NCI-H128 (cell line): Measurements from ENCODE around the gene WDFY4.

Experiments used
- DNase-seq: peaks from one replicate; lab custom pipeline; 2025; ENCODE audit not compliant: unreplicated experiment; lab: John Stamatoyannopoulos, UW

Gene WDFY4

DNA sequence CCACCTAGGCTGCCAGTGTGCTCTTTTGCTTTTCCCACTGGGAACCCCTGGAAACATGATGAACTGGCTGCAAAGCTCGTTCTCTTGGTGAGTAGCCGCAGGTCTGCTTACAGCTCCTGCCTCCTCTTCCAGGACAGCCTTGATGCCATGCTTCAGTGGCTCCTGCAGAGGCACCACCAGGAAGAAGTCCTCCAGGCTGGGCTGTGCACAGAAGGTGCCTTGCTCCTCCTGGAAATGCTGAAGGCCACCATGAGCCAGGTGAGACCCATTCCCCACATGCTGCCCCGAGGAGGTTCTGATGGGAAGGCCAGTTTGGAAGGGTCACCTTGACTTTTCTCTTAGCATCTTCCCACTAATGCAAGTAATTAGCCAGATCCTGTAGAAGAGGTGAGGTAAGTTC, 129.2 kb downstream of the WDFY4 start:
- DNase-seq, result no peak

DNA sequence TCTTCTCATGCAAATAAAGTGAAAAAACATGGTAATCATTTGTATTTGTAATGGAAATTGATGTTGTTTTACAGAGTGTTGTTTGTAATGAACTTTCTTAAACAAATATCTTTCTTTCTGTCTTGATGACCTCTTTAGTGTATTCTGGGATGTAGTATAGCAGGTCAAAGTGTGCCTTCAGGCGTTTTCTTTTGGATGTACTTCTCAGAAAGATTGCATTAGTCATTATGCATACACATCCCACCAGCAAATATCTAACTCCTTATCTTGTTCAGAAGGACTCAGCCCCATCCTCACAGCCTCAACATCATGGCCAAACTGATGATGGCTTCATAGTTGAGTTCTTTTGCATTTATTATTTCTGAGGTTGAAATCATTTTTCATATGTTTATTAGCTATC, 130.3 kb downstream of the WDFY4 start:
- DNase-seq, result no peak

DNA sequence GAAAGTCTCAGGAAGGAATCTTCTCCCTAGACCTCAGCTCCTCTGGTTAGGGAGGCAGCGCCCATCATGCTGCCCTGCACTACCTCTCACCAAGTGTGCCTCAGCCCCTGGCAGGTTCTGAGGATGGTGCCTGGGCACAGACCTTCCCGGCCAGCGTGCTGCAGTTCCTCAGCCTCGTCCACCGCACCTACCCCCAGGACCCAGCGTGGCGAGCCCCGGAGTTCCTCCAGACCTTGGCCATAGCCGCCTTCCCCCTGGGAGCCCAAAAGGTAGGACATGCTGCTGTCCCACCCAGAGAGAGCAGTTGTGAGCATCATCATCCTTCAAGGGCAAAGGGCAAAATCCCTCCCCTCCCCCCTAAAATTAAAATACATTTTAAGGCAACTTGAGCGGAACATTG, 132.5 kb downstream of the WDFY4 start:
- no peak for DNase-seq

DNA sequence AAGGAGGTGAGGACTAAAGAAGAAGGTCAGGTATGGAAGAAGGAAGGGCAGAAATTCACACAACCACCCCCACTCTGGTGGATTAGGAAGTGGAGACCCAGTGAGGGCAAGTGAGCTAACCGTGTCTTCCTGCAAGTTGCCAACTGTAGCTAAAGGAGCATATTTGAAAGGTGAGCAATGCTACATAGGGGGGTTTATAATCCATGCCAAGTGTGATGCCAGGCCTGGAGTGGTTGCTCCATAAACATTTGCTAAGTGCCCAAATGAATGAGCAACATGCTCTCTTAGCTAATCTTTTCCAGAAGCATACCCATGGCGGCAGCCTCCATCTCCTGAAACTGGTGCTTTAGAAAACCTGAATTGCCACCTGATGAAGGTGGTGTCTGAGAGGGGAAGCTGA, 133.4 kb downstream of the WDFY4 start:
- no peak for DNase-seq

DNA sequence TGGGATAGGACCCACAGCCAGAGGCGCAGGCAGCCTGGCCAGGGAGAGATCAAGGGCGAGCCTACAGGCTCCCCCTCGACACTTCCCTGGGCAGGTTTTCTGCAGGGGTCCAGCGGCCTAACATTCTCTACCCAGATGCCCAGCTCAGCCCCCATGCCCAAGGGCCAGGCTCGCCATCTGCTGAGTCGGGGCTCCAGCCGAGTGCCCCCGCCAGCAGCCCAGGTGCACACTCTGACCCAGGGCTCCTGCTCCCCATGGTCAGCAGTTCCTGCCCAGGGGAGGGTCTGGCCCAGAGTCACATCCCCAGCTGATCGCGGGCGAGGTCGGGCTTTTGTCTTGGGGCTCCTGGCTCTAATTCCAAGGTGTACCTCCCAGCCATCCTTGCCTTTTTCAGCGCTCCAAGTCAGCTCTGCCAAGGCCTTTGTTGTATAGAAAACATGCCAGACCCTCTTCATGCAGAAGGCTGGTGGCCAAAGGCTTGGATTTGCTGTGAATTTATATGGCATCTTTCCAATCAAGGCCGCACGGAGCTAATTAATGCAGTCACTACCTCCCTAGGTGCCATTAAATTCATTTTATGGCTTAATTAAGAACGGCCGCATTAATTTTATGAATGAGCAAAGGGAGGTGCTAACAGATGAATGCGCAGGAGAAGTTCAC, 134.3 kb downstream of the WDFY4 start:
- no peak for DNase-seq

DNA sequence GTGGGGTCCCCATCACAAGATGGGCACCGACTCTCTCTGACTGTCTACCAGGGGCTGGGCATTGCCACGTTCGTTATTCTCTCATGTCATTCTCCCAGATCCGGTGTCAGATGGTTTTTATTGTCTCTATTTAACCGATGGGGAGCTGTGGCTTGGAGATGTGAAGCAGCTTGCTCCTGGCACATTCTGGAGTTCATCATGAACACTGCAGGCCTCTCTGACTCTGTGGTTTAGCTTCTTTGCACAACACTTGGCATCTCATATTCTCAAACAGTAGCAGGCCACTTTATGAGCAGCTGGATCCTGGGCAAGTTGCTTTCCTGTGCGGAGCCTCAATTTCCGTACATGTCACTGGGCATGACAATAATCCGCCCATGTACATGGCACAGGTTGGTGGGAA, 135.1 kb downstream of the WDFY4 start:
- no peak for DNase-seq

DNA sequence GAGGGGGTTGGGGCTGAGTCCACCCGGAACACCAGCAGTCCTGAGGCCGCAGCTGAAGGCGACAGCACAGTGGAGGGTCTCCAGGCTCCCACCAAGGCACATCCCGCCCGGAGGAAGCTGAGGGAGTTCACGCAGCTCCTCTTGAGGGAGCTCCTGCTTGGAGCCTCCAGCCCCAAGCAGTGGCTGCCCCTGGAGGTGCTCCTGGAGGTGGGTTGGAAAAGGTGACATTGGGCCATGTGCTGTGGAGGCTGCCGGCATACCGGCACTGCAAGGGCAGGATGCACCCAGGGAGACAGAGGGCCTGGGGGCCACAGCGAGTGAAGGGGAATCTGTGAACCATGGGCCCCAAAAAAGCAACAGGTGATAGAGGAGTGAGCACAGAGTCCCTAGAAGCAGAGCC, 135.6 kb downstream of the WDFY4 start:
- no peak for DNase-seq

DNA sequence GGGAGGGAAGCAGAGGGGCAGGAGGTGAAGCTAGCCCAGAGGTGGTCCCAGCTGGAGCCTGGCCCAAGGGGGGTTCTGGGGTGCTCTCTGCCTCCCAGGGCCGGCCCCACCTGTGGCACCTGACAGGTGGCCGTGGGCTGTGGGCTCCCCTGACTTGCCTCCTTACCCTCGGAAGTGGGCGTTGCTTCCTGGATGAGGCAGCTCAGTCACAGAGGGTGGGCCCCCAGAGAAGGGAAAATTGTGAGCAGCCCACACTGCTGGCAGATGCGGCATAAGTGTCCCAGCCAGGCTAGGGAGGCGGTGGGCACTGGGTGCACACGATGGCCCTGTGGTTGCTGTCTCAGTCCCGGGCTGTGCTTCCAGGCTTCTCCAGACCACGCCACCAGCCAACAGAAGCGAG, 136.0 kb downstream of the WDFY4 start:
- no peak for DNase-seq

DNA sequence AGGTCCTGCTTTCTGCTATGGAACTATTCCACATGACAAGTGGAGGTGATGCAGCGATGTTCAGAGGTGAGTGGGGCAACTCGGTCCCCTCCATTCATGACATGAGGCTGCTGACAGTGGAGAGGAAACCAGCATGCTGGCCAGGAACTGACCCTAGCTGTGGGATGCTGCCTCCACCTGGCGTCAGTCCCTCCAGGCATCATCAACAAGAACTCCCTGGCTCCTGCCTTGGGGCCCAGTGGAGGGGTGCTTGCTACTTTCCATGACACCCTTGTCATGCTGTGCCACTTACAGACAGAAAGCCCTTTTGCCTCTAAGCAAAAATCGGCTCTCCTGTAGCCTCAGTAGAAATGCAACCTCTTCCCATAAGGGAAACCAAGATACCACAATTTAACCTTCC, 136.4 kb downstream of the WDFY4 start:
- no peak for DNase-seq

DNA sequence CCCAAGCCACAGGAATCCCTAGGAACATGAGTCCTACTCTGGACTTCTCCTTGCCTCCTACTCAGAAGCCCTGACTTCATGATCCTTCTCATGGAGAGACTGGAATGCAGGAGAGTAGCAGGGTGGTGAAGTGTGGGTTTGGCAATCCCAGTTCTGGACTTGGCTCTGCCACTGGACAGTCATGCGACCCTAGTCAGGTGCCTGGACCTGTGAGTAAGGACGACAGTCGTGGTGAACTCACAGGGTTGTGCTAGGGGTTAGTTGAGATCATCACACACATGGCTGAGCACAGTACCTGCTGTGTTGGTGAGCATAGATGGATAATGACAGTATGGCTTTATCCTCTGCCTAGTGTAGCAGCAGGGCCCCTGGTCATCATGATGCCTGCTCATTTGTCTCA, 137.0 kb downstream of the WDFY4 start:
- no peak for DNase-seq

DNA sequence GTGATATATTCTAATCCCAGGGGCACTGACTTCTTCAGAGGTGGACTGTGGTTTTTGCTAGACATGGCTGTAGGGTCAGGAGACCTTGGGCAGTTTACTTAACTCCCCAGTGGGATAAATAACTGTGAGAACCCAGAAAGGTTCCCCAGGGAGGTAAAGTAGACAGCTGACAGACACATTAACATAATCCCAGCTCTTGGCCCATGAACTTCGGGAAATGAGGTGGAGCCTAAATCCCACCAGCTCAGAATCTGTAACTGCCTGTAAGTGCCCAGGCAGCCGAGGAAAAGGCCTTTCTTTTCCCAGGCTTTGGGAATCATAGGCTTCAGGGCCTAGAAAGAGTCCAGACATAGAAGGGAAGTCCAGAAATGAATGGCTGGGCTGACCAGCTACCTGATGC, 149.0 kb downstream of the WDFY4 start:
- no peak for DNase-seq

DNA sequence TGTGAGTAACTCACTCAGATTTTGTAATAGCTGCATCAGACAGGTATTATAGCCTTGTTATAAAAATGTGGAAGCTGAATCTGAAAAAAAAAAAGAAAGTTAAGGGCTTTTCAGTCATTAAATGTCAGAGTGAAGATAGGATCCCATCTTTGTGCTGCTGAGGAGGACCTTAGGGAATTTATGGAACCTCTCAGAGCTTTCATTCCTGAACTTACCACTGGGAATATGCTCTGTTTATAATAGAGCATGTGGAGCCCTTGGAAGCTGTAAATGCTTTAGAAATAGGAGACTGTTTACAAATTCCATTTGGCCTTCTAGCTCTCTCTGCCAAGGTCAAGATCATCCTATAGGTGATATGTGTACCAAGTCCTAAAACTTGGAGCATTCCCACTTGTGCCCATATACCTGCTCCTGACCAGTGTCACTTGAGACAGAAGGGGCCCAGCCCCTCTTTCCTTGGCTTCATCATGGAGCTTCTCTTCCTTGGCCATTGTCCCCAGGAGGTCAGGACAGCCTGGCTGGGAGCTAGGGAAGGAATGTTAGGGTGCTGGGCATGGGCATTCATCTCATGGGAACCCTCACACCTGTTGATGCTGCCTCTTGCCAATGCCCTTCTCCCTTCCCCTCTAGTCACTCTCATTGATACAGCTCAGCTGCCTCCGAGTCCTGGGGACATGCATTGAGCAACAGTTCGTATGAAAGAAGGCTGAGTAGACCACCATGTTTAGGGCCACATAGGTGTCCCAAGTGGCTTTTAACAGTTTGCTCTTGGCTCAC, 149.7 kb downstream of the WDFY4 start:
- DNase-seq, result no peak

DNA sequence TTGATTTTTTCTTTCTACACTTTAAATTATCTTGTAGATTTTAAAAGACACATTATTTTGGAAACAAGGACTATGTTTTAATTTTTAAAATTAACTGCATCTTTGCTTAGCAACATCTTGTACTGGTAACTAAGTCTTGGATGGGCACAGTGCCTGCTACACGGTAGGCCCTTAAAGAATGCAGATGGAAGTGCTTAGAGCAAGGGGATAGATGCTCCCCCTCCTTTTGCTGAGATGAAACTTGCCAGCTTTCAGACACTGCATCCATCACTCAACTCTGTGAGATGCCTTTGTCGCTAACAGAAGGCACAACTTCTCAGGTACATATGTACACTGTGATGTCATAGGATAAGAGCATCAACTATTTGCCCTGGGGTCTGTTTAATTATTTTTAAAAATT, 151.1 kb downstream of the WDFY4 start:
- DNase-seq, result no peak

DNA sequence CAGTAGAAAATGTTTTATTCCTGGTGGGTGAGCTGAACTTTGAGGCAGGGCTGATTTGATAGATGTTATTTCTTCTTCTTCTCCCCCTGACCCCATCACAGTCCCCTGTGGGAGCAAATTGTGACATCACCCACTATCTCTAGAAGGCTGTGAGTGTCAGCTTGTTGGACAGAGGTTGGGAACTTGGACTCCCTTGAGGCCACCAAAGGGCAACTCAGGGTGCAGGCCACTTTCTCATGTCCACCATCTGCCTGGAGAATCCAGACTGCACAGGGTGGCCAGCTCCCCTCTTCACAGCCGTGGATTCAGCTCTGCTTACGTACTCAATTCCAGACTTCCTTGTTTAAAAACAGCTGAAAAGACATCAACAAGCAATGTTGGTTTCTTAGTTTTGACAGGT, 151.9 kb downstream of the WDFY4 start:
- DNase-seq, result no peak

DNA sequence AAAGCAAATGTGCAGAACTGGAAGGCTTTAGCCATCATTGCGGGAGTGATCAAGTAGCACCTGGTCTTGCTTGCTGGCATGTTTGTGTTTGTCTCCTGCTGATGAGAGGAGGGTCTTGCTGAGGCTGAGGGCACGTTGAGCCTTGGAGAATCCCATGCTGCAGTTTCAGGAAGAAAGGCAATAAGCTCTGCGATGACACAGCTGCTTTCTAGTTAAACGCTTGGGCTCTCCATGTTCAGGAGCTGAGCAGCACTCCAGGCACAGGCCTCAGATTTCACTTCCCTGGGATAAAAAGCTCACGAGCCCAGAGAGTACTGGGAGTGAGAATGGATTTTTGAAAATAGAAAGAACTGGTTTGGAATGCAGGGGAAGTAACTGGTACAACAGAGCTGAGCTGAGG, 154.2 kb downstream of the WDFY4 start:
- DNase-seq, result no peak

DNA sequence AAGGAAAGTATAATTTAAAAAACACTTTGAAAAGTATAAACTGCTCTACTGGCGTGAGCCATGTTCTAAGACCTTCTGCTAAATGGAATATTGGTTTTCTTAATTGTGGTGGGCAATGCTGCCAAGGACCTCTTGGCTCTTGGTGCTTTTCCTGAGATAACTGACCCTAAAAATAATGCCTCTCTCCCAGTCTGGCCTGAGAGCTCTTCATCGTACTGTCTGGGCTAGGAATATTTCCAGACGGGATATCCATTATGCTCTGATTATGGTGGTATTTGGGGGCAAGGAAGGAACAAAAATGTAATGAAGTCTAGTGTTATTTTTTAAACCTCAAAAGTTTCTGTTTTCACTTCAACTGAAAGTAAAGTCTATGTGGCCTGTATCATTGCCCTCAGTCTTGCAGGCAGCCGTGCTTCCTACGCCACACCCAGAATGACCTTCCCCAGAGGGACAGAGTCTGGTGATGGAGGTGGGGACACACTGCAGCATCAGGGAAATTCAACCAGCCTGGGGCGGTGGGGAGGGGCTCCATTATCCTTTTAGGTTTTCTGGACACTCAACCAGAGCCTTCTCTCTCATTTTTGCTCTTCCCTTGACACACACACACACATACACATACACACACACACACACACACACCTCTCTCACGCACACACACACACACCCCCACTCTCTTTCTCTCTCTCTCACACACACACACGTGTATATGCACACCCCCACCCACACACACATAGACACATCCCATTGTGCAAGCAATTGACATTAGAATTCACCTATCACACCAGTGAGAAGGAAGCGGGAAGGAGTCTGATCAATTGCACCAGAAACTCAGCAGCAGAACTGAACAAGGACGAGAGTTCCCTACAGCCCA, 155.4 kb downstream of the WDFY4 start:
- DNase-seq, result no peak

DNA sequence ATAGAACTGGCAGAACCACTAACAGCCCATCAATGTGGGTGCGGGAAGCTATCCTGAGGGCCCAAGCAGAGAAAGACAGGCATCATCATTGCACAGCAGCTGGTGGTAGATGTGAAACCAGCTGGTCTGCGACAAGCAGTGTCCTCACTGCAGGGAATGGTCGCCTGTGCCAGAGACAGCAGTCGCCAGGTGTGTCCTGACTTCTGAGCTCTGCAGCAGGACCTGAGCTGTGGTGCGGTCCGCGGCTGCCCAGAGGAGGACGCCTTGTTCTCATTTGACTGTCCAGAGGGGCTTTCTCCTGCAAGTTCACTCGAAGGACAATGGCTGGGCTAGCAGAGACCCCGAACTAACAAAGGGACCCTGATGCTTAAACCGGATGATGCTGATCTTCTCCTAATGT, 157.6 kb downstream of the WDFY4 start:
- DNase-seq, result no peak

DNA sequence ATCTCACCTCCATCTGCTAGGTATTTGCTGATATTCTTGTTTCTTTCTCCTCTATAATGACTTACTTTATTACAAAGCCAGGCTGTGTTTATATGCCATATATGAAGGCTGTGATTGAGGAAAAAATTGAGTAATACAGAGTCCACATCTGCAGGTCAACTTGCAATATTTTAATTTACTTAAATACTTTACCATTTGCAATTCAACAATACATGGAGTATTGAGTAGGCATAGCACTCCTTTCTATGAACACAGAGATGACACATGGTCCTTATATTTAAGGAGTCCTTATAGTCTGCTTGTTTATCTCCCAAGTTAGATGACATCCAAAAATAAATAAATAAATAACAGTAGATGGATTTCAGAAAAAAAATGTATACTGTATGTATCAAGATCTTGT, 158.5 kb downstream of the WDFY4 start:
- no peak for DNase-seq

DNA sequence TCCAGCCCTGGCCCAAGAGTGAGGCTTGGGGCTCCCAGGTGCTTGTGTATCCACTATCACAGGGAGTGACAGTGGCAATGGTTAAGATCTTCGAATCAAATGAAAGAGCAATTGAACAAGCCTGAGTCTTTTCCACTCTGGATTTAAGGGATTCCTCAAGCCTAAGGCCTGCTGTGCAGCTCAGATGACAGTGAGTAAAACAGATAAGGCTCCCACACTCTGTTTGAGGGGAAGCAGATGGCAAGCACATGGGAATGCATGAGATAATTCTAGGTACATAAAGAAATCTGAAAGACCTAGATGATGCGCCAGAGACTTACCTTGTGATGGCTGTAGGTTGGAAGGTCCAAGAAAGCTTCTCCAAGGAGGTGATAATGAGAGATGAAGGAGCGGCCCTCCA, 159.9 kb downstream of the WDFY4 start:
- DNase-seq, result no peak

DNA sequence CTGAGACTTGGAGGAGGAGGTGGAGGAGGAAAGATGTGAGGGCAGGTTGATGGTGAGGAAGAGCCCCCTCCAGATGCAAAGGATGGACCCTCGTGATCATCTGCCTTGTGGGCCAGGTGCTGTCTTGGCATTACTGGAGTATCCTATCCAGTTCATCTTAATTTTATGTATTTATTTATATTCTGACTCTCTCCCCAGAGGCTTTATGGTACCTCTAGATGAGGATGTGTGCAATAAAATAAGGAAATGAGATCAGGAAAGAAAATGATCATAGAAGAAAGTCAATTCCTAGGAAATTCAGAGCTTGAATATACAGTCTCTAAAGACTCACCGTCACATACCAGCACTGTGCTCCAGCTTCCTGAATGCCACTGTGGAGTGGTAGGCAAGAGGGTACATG, 160.8 kb downstream of the WDFY4 start:
- DNase-seq, result no peak

DNA sequence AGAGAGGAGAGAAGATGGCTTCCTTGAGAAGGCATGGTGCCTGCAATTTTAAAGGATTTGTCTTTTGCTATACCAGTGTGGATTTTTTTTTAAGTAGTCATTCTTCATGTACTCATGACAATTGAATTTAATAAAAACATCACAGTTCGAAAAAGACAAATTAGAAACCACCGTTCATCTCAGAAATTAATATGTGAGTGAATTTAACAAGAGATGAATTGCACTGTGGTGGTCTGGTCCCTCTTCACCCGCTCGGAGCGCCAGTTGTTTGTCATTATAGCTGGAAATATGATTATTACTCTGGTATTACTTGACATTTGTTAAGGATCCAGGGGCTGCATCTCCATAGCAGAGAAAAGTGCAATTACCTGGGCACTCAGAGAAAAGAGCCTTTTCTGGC, 163.0 kb downstream of the WDFY4 start:
- DNase-seq, result no peak

DNA sequence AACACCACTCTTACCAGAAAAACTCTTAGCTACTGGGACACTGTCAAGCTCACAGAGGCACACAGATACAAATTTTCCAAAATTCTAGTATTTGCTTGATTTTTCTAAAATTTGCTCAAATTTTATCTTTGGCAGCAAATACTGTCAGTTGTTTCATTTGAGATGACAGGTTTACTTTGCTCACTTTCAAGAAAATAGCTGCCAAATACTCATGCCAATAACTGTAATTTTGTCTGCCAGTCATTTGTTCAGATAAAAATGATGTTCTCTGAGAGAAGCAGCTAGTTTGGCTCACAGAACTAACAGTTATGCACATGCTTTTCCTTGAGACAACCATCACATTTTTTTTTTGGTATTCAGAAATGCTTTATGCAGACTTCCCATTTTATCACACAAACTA, 172.2 kb downstream of the WDFY4 start:
- no peak for DNase-seq
